ENCODE data around the gene CNOT4. TPM values are rescaled to one million over a fixed set of nuclear protein-coding genes. Genes with fewer than 3 reads are reported as not detected.

The CNOT4 gene
- total and polyA plus RNA-seq, 2 of the 8 experiments (the other 6 are each of a cell fraction or from before 2014, with no cell fraction given) = 10.9 to 25.8 TPM

GRCh38 chr7:135557455-135558336 lies 47.8 kb upstream of the CNOT4 start, which contains the start of gene NUP205 (continued):
- no peak for TF ChIP-seq EP300 (IDR thresholded peaks at IDR 0.05; ENCODE audit: borderline replicate concordance in 1 of 2, low read depth in 2 of 2, low read length in 2 of 2)
- TF ChIP-seq TAF7 (optimal IDR thresholded peaks at IDR 0.05; ENCODE audit: borderline replicate concordance, low read depth, low read length) = peak; percentile 92
- peak; percentile 15 for TF ChIP-seq KDM4A (IDR thresholded peaks at IDR 0.05; ENCODE audit: low read depth, low read length, severe bottlenecking)
- no peak for TF ChIP-seq CHD7 (IDR thresholded peaks at IDR 0.05; ENCODE audit: insufficient replicate concordance, low read length)
- no peak for TF ChIP-seq HDAC2 (IDR thresholded peaks at IDR 0.05; ENCODE audit: borderline replicate concordance in 1 of 2, low read depth in 2 of 2, low read length in 2 of 2)
- TF ChIP-seq BCL11A (IDR thresholded peaks at IDR 0.05; ENCODE audit: low read depth in 2 of 2, low read length in 2 of 2) = no peak
- TF ChIP-seq CHD2 (IDR thresholded peaks at IDR 0.05; ENCODE audit: low read length) = peak; percentile 33; the same call in 1 of the 2 replicates
- TF ChIP-seq EGR1 (IDR thresholded peaks at IDR 0.05; ENCODE audit: borderline replicate concordance, low read depth, low read length) = 0 out of 2 replicates have a peak, but pooled peaks have one; percentile 18
